NCI-H526 (cell line): ENCODE results near the gene FCRL6.

Experiments used
- DNase-seq, 2 experiments: peaks; one replicate each; lab custom pipeline; 2025; lab: John Stamatoyannopoulos, UW

Gene FCRL6, protein sequence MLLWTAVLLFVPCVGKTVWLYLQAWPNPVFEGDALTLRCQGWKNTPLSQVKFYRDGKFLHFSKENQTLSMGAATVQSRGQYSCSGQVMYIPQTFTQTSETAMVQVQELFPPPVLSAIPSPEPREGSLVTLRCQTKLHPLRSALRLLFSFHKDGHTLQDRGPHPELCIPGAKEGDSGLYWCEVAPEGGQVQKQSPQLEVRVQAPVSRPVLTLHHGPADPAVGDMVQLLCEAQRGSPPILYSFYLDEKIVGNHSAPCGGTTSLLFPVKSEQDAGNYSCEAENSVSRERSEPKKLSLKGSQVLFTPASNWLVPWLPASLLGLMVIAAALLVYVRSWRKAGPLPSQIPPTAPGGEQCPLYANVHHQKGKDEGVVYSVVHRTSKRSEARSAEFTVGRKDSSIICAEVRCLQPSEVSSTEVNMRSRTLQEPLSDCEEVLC

GRCh38 chr1:159802111-159802510, at the start of gene FCRL6:
Gene FCRL6 (plus strand): TSS chr1:159802360. CDS start chr1:159802425, 65 bp downstream.
- DNase-seq: no peak

DNA sequence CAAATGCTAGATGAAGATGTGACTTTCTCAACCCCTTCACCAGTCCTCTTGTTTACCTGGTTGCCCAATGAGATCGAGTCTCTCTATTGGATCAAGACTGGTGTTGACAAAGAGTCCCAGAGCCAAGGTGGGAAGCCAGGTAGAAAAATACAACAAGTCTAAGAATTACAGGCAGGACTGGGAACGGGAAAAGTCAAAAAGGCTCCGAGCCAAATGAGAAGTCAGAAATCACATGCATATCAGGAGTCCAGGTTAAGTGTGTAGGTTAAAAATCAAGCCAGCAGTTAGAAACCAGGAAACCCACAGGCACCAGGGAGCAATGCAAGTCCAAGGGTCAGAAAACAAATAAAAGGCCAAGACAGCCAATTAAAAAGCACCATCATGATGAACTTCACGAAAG, 48.8 kb upstream of the FCRL6 start:
- DNase-seq: no peak

GRCh38 chr1:159755451-159756007, 46.6 kb upstream of the FCRL6 start:
- DNase-seq: no peak

DNA sequence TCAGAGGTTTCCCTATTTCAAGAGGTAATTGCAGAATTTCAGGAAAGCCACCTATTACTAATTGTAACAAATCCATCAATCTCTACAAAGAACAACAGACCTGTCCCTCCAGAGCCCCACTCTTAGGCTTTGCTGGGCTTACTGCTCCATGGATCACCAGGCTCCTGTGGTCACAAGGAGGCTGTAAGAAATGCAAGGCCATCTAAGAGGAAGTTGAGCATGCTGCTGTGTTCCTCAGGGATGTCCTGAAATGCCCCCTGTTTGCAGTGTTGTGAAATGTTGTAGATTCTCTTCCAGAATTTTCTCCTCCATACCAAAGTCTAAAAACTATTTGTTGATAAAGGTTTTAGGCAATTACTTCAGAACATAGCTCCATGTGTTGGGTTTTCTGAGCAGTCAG, 45.8 kb upstream of the FCRL6 start:
- DNase-seq: no peak

- DNase-seq: no peak
These were observed 38.5 kb upstream of the FCRL6 start for GRCh38 chr1:159763686-159764085.

DNA sequence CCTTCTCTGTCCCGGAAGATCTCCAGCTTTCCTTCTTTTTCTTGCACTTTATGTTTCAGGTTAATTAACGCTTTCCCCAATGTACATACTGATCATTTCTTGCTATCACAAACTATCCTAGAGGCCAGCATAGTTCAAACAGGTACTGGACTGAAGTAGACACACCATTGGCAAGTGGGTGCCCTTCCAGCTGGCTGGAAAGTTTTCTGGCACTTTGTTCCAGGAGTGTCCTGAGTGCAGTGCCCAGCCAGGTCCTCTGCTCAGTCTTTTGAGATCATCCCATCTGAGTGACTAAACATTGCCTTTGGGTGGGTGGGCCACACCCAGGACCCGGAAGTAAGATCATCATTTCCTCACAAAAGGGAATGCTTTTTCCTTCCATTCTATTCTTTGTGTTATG, 36.4 kb upstream of the FCRL6 start:
- no peak for DNase-seq

- DNase-seq: peak; percentile 15 to 32
These were observed 30.8 kb upstream of the FCRL6 start for GRCh38 chr1:159771127-159771895.

- no peak for DNase-seq
These were observed 27.7 kb upstream of the FCRL6 start for GRCh38 chr1:159774465-159774864.

DNA sequence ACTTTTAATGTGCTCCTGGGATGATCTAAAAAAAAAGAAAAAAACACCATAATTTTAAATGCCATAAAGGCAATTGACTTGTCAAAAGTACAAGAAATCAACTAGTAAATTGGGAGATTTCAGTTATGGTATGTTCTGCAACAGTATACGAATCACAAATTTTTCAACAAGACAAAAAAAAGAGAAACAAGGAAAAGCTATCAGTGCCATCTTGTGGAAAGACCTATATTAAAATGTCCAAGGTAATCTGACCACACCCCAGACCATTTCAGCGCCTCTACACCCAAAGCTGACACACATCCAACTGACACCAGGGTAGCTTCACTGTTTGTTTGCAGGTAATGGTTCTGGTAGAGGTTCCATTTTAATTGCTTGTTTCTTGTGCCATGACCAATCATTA, 26.4 kb upstream of the FCRL6 start:
- peak; percentile 48 to 67 for DNase-seq

GRCh38 chr1:159778266-159778665, 23.9 kb upstream of the FCRL6 start:
- DNase-seq: no peak

- peak in 1 of 2 experiments; percentile 92 for DNase-seq
These were observed 22.7 kb upstream of the FCRL6 start for GRCh38 chr1:159779403-159779851.

DNA sequence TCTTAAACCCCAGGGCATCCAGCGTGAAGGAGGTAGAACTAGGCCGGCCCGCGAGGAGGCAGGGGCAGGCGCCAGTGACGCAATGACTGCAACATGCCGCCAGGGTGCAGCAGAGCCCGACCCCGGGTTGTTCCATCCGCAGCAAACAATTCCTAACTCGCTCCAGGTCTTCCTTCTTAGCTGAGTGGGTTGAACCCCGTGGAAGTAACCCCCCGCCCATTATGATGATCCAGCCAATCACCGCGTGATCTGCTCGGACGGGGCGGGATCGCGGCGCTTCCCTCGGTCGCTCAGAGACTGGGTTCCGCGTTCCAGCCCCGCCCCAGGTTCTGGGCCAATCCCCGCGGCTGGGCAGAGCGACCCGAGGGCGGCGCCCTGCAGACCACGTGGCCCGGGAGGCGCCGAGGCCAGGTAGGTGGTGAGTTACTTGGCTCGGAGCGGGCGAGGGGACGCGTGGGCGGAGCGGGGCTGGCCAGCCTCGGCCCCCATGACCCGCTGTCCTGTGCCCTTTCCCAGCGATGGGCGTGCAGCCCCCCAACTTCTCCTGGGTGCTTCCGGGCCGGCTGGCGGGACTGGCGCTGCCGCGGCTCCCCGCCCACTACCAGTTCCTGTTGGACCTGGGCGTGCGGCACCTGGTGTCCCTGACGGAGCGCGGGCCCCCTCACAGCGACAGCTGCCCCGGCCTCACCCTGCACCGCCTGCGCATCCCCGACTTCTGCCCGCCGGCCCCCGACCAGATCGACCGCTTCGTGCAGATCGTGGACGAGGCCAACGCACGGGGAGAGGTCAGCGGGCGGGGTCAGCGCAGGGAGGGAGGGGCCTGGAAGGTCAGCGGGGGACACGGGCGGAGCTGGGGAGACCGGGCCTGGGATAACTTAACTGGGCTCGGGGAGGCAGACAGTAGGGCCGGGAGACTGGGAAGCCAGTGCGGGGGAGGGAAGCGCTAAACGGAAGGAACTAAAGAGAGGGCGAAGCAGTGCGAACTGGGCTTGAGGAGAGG, 21.3 kb upstream of the FCRL6 start, which contains the start of gene DUSP23:
Gene DUSP23 (plus strand): TSS at position 380 of the 1,000 bp plus-strand sequence. CDS start 139 bp downstream, at position 519.
- DNase-seq: peak; percentile 99 to 100

GRCh38 chr1:159781992-159782391, 20.2 kb upstream of the FCRL6 start:
- no peak for DNase-seq

GRCh38 chr1:159783724-159784123, 18.4 kb upstream of the FCRL6 start:
- DNase-seq: no peak

- DNase-seq: no peak
These were observed 15.7 kb upstream of the FCRL6 start for GRCh38 chr1:159786465-159786864.

- no peak for DNase-seq
These were observed 15.2 kb upstream of the FCRL6 start for GRCh38 chr1:159786966-159787365.

DNA sequence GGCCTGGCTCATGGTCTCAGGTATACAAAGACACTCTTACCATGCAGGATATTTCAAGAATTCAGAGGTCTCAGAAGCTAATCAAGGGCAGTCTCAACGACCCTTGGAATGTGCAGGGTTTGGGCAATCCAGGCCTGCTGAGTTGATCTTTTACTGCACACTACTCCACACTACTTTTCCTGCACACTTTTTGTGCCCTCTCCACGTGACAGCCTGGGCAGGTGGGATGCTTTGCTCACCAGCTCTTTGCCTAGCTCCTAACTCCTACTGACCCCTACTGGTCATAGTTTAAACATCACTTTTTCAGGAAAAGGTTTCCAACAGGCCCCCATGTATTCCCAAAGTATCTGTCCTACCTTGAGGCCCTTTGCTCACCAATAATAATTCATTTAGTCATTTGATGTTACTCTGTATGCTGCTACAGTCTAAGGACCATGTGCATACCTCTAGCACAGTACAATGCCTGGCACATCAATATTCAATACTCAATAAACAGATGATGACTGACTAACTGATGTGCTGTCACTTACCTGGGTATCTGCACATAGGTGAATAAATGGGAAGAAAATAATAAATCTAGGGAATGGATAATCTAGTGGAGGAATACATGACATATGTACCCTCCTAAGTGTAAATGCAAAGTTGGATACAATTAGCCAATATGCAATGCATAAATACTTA, 11.8 kb upstream of the FCRL6 start:
- DNase-seq: peak; percentile 83 to 94

GRCh38 chr1:159791031-159791430, 11.1 kb upstream of the FCRL6 start:
- no peak for DNase-seq

DNA sequence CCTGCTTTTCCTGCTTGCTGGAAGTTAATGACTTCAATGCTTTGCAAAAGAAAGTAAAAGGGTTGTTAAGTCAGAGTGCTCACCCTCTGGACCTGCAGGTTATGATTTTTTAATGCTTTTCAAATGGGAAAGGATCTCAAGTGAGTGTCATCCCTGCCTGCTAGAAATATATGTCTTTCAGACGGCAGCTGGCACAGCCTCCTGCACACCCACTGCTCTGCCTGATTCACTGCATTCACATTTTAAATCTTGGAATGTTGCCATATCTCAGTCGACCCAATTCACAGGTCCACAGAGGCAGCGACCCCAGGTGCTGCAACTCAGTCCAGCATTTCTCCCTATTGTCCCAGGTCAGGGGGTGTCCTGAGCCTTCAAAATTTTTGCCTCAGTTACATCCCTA, 10.7 kb upstream of the FCRL6 start:
- no peak for DNase-seq

DNA sequence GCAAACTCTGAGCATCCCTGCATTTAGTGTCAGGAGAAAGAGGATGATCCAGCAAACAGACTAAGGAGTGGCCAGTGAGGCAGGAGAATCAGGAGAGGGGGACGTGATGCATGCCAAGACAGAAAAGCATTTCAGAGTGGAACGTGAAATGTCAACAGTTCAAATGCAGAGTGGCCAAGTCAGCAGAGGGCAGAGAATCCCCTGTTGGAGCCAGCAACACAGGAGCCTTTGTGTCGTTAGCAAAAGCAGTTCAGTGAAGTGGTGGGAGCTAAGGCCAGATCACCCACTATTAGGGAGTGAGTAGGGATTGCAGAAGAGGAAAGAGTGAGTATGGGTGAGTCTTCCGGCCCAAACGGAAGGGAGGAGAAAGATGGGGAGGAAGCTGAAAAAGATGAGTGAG, 6.6 kb upstream of the FCRL6 start:
- no peak for DNase-seq

DNA sequence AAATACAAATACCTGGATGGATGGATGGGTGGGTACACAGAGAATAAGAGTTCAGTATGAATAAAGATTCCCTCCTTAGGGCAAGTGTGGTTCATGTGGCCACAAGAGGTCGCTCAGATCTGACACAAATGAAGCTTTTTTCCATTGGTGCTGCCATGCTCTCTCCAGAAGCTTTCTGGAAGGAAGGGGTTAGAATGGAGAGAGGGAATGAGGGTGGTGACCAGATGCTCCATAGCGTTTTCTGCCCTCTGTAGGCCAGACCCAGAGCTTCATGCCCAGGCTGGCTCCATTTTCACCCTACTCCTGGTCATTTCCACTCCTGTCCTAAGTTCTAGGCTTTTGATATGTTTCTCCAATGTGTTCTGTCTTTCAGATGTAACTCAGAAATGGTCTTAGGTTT, 3.3 kb upstream of the FCRL6 start:
- DNase-seq: peak; percentile 92 to 97
